HepG2 (cell line): ENCODE measurements around the gene YAP1. TPM values are rescaled to one million over a fixed set of nuclear protein-coding genes. Genes with fewer than 3 reads are reported as not detected.

Source experiments
- MED13 ChIP-seq: sonication (generic); formaldehyde crosslinking; IDR thresholded peaks from 2 replicates; pipeline ENCODE4 v1.5.0; 2020; ENCODE audit warnings: missing genetic modification reagents
- MZF1 ChIP-seq: sonication (generic); formaldehyde crosslinking; IDR thresholded peaks from 2 replicates; pipeline ENCODE4 v1.8.1; 2023; ENCODE audit warnings: mild to moderate bottlenecking, missing genetic modification reagents, borderline replicate concordance
- NONO ChIP-seq, 2 experiments: fragments of 450-650 bp in 1 of 2; sonication (generic) in 1 of 2; formaldehyde crosslinking in 1 of 2; IDR thresholded peaks in 1 of 2; conservative IDR thresholded peaks in 1 of 2; 2 replicates each; pipeline versions ENCODE4 v1.6.1 to v1.8.0; 2017 to 2022; ENCODE audit warnings: mild to moderate bottlenecking in 1 of 2, missing genetic modification reagents in 1 of 2, moderate library complexity in 1 of 2
- RARG ChIP-seq: sonication (generic); formaldehyde crosslinking; IDR thresholded peaks from 2 replicates; pipeline ENCODE4 v1.4.0; 2020; ENCODE audit warnings: low read depth, mild to moderate bottlenecking, missing genetic modification reagents
- WIZ ChIP-seq: sonication (generic); formaldehyde crosslinking; IDR thresholded peaks from 2 replicates; pipeline ENCODE4 v1.5.1; 2020; ENCODE audit warnings: mild to moderate bottlenecking, missing genetic modification reagents
- ZBTB3 ChIP-seq: sonication (generic); formaldehyde crosslinking; IDR thresholded peaks from 2 replicates; pipeline ENCODE4 v1.4.0; 2020; ENCODE audit warnings: low read depth, mild to moderate bottlenecking, moderate library complexity, missing genetic modification reagents, borderline replicate concordance
- ZNF224 ChIP-seq: sonication (generic); formaldehyde crosslinking; IDR thresholded peaks from 2 replicates; pipeline ENCODE4 v1.5.0; 2020; ENCODE audit warnings: mild to moderate bottlenecking, missing genetic modification reagents
- ZNF446 ChIP-seq: sonication (generic); formaldehyde crosslinking; IDR thresholded peaks from 2 replicates; pipeline ENCODE4 v1.5.0; 2020; ENCODE audit warnings: mild to moderate bottlenecking, missing genetic modification reagents
- ZNF629 ChIP-seq: sonication (generic); formaldehyde crosslinking; conservative IDR thresholded peaks from 2 replicates; pipeline ENCODE4 v1.5.0; 2020; ENCODE audit warnings: missing genetic modification reagents
- polyA plus RNA-seq, 8 experiments: library from polyadenylated mRNA; depleted of rRNA in 3 of 8; stranded (reverse) in 7 of 8; unstranded in 1 of 8; fragments of >200 nt; fragmentation: Illumina TruSeq in 4 of 8; extraction: Trizol in 4 of 8; gene quantifications; 2 replicates each; pipeline versions ENCODE4 v1.2.1 to v1.2.3, GENCODE V29; 2011 to 2016; ENCODE audit warnings: low read depth in 4 of 8, missing spikeins in 1 of 8, mixed read lengths in 1 of 8; ENCODE audit not compliant: insufficient read depth in 1 of 8
- total RNA-seq, 5 experiments: library from RNA; depleted of rRNA; stranded (reverse); fragments of >200 nt; fragmentation: Illumina TruSeq; extraction: Trizol; gene quantifications; 2 replicates each; pipeline ENCODE4 v1.2.3, GENCODE V29; 2016; ENCODE audit warnings: low read depth in 1 of 5
- TF ChIP-seq, protein P1 (sequence below): IDR thresholded peaks from 2 replicates; pipeline ENCODE4 v1.6.1; 2016; ENCODE audit warnings: low read depth, missing genetic modification reagents, missing compliant biosample characterization
- TF ChIP-seq, protein P2 (sequence below), 2 experiments: IDR thresholded peaks; 2 replicates each; pipeline ENCODE4 v1.6.1; 2011 to 2012; ENCODE audit warnings: low read length in 2 of 2, borderline replicate concordance in 1 of 2, low read depth in 1 of 2, mild to moderate bottlenecking in 1 of 2, moderate library complexity in 1 of 2
- TF ChIP-seq, protein P3 (sequence below): sonication (generic); formaldehyde crosslinking; IDR thresholded peaks from 2 replicates; pipeline ENCODE4 v1.5.0; 2020; ENCODE audit warnings: mild to moderate bottlenecking, missing genetic modification reagents
- TF ChIP-seq, protein P4 (sequence below): sonication (generic); formaldehyde crosslinking; IDR thresholded peaks from 2 replicates; pipeline ENCODE4 v1.5.1; 2020; ENCODE audit warnings: missing genetic modification reagents, mild to moderate bottlenecking, borderline replicate concordance
- TF ChIP-seq, protein P5 (sequence below): IDR thresholded peaks from 2 replicates; pipeline ENCODE4 v1.6.1; 2016; ENCODE audit warnings: low read depth, control low read depth

Gene YAP1
- total and polyA plus RNA-seq, 2 of the 13 experiments (the other 11 are each of a cell fraction or from before 2014, with no cell fraction given) = 59.5 to 91.0 TPM

DNA sequence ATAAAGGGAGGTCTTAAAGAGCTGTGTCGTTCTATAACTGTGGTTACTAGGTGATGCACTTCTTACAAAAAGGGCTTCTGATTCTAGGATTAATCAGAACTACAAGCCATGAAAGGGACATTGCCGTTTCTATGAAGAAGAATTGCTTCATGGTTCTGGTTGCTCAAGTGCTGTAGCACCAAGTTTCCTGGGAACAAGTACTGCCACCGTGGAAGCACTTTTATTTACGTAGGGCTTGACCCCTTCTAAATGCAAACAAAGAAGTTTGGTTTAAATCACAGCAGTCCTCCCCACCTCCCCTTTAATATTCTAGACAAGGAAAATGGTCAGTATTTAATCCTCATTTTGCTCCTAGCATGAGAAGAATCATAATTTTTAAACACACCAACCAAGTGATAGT is 9.8 kb downstream of the YAP1 start (continued):
- TF ChIP-seq, protein P1, sequence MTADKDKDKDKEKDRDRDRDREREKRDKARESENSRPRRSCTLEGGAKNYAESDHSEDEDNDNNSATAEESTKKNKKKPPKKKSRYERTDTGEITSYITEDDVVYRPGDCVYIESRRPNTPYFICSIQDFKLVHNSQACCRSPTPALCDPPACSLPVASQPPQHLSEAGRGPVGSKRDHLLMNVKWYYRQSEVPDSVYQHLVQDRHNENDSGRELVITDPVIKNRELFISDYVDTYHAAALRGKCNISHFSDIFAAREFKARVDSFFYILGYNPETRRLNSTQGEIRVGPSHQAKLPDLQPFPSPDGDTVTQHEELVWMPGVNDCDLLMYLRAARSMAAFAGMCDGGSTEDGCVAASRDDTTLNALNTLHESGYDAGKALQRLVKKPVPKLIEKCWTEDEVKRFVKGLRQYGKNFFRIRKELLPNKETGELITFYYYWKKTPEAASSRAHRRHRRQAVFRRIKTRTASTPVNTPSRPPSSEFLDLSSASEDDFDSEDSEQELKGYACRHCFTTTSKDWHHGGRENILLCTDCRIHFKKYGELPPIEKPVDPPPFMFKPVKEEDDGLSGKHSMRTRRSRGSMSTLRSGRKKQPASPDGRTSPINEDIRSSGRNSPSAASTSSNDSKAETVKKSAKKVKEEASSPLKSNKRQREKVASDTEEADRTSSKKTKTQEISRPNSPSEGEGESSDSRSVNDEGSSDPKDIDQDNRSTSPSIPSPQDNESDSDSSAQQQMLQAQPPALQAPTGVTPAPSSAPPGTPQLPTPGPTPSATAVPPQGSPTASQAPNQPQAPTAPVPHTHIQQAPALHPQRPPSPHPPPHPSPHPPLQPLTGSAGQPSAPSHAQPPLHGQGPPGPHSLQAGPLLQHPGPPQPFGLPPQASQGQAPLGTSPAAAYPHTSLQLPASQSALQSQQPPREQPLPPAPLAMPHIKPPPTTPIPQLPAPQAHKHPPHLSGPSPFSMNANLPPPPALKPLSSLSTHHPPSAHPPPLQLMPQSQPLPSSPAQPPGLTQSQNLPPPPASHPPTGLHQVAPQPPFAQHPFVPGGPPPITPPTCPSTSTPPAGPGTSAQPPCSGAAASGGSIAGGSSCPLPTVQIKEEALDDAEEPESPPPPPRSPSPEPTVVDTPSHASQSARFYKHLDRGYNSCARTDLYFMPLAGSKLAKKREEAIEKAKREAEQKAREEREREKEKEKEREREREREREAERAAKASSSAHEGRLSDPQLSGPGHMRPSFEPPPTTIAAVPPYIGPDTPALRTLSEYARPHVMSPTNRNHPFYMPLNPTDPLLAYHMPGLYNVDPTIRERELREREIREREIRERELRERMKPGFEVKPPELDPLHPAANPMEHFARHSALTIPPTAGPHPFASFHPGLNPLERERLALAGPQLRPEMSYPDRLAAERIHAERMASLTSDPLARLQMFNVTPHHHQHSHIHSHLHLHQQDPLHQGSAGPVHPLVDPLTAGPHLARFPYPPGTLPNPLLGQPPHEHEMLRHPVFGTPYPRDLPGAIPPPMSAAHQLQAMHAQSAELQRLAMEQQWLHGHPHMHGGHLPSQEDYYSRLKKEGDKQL (CRISPR knock-in tag) = peak; percentile 69; the same call in 1 of the 2 replicates
- no peak for TF ChIP-seq ZNF629 (CRISPR knock-in tag)
- TF ChIP-seq NONO (IDR thresholded peaks at IDR 0.05) = no peak
- TF ChIP-seq NONO (CRISPR knock-in tag; conservative IDR thresholded peaks at IDR 0.05) = no peak
- TF ChIP-seq ZBTB3 (CRISPR knock-in tag) = no peak
- TF ChIP-seq, protein P2, sequence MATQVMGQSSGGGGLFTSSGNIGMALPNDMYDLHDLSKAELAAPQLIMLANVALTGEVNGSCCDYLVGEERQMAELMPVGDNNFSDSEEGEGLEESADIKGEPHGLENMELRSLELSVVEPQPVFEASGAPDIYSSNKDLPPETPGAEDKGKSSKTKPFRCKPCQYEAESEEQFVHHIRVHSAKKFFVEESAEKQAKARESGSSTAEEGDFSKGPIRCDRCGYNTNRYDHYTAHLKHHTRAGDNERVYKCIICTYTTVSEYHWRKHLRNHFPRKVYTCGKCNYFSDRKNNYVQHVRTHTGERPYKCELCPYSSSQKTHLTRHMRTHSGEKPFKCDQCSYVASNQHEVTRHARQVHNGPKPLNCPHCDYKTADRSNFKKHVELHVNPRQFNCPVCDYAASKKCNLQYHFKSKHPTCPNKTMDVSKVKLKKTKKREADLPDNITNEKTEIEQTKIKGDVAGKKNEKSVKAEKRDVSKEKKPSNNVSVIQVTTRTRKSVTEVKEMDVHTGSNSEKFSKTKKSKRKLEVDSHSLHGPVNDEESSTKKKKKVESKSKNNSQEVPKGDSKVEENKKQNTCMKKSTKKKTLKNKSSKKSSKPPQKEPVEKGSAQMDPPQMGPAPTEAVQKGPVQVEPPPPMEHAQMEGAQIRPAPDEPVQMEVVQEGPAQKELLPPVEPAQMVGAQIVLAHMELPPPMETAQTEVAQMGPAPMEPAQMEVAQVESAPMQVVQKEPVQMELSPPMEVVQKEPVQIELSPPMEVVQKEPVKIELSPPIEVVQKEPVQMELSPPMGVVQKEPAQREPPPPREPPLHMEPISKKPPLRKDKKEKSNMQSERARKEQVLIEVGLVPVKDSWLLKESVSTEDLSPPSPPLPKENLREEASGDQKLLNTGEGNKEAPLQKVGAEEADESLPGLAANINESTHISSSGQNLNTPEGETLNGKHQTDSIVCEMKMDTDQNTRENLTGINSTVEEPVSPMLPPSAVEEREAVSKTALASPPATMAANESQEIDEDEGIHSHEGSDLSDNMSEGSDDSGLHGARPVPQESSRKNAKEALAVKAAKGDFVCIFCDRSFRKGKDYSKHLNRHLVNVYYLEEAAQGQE (IDR thresholded peaks at IDR 0.05; ENCODE audit: borderline replicate concordance in 1 of 2, low read depth in 1 of 2, low read length in 2 of 2) = no peak
- TF ChIP-seq, protein P3, sequence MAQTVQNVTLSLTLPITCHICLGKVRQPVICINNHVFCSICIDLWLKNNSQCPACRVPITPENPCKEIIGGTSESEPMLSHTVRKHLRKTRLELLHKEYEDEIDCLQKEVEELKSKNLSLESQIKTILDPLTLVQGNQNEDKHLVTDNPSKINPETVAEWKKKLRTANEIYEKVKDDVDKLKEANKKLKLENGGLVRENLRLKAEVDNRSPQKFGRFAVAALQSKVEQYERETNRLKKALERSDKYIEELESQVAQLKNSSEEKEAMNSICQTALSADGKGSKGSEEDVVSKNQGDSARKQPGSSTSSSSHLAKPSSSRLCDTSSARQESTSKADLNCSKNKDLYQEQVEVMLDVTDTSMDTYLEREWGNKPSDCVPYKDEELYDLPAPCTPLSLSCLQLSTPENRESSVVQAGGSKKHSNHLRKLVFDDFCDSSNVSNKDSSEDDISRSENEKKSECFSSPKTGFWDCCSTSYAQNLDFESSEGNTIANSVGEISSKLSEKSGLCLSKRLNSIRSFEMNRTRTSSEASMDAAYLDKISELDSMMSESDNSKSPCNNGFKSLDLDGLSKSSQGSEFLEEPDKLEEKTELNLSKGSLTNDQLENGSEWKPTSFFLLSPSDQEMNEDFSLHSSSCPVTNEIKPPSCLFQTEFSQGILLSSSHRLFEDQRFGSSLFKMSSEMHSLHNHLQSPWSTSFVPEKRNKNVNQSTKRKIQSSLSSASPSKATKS = no peak
- TF ChIP-seq, protein P4, sequence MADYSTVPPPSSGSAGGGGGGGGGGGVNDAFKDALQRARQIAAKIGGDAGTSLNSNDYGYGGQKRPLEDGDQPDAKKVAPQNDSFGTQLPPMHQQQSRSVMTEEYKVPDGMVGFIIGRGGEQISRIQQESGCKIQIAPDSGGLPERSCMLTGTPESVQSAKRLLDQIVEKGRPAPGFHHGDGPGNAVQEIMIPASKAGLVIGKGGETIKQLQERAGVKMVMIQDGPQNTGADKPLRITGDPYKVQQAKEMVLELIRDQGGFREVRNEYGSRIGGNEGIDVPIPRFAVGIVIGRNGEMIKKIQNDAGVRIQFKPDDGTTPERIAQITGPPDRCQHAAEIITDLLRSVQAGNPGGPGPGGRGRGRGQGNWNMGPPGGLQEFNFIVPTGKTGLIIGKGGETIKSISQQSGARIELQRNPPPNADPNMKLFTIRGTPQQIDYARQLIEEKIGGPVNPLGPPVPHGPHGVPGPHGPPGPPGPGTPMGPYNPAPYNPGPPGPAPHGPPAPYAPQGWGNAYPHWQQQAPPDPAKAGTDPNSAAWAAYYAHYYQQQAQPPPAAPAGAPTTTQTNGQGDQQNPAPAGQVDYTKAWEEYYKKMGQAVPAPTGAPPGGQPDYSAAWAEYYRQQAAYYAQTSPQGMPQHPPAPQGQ (CRISPR knock-in tag) = no peak
- TF ChIP-seq WIZ = no peak
- no peak for TF ChIP-seq ZNF224 (CRISPR knock-in tag)
- no peak for TF ChIP-seq MED13
- TF ChIP-seq, protein P5, sequence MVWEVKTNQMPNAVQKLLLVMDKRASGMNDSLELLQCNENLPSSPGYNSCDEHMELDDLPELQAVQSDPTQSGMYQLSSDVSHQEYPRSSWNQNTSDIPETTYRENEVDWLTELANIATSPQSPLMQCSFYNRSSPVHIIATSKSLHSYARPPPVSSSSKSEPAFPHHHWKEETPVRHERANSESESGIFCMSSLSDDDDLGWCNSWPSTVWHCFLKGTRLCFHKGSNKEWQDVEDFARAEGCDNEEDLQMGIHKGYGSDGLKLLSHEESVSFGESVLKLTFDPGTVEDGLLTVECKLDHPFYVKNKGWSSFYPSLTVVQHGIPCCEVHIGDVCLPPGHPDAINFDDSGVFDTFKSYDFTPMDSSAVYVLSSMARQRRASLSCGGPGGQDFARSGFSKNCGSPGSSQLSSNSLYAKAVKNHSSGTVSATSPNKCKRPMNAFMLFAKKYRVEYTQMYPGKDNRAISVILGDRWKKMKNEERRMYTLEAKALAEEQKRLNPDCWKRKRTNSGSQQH = no peak
- TF ChIP-seq MZF1 = no peak
- no peak for TF ChIP-seq ZNF446 (CRISPR knock-in tag)
- TF ChIP-seq RARG (CRISPR knock-in tag) = no peak
